Activated CD8-positive, alpha-beta memory T cell treated with anti-CD3 and anti-CD28 coated beads, Interleukin-2, amount 50 U/mL, for 24 hours (primary cell): ENCODE results near the gene PCDHGA1.
"Not testable (repeated sequence)": the region's sequence is repeated elsewhere in the genome, so short reads cannot be mapped to it uniquely, and the experiment has no call there.

ENCODE experiments used
- DNase-seq: peaks from one replicate; pipeline ENCODE4 v3.0.0-alpha.2; 2020; ENCODE audit errors: extremely low read depth

PCDHGA1 gene

GRCh38 chr5:141409598-141410306, 79.4 kb downstream of the PCDHGA1 start:
- DNase-seq: no peak

- no peak for DNase-seq
Measured at GRCh38 chr5:141411575-141411974, 81.3 kb downstream of the PCDHGA1 start.

GRCh38 chr5:141412854-141413539, 82.7 kb downstream of the PCDHGA1 start, which contains the start of gene PCDHGA10:
TSS of gene PCDHGA10 (plus strand) at chr5:141412987. CDS start at chr5:141413176, 189 bp downstream.
- no peak for DNase-seq

GRCh38 chr5:141413540-141414069, 83.3 kb downstream of the PCDHGA1 start:
- DNase-seq: no peak

- DNase-seq: not testable (repeated sequence)
Measured at GRCh38 chr5:141414548-141415274, 84.4 kb downstream of the PCDHGA1 start.

GRCh38 chr5:141415275-141415618, 84.9 kb downstream of the PCDHGA1 start:
- DNase-seq: not testable (repeated sequence)

- DNase-seq: not testable (repeated sequence)
Measured at GRCh38 chr5:141417494-141418172, 87.3 kb downstream of the PCDHGA1 start, which contains the start of gene PCDHGB7. TSS of gene PCDHGB7 (plus strand) at chr5:141417677. CDS start at chr5:141417860, 183 bp downstream.

- no peak for DNase-seq
Measured at GRCh38 chr5:141419074-141419880, 89.0 kb downstream of the PCDHGA1 start.

GRCh38 chr5:141420855-141421488, 90.7 kb downstream of the PCDHGA1 start, which contains the start of gene PCDHGA11:
TSS of gene PCDHGA11 (plus strand) at chr5:141421051. CDS start at chr5:141421228, 177 bp downstream.
- DNase-seq: no peak

GRCh38 chr5:141421489-141421855, 91.2 kb downstream of the PCDHGA1 start:
- DNase-seq: no peak

- no peak for DNase-seq
Measured at GRCh38 chr5:141422742-141423291, 92.5 kb downstream of the PCDHGA1 start.

GRCh38 chr5:141427783-141428426, 97.6 kb downstream of the PCDHGA1 start:
- no peak for DNase-seq

GRCh38 chr5:141430332-141431113, 100.2 kb downstream of the PCDHGA1 start, which contains the start of gene PCDHGA12:
TSS of gene PCDHGA12 (plus strand) at chr5:141430507. CDS start at chr5:141430760, 253 bp downstream.
- no peak for DNase-seq

GRCh38 chr5:141431286-141431685, 101.0 kb downstream of the PCDHGA1 start:
- DNase-seq: no peak

GRCh38 chr5:141432308-141432707, 102.0 kb downstream of the PCDHGA1 start:
- not testable (repeated sequence) for DNase-seq

- DNase-seq: not testable (repeated sequence)
Measured at GRCh38 chr5:141432726-141433125, 102.4 kb downstream of the PCDHGA1 start.

GRCh38 chr5:141434006-141434405, 103.7 kb downstream of the PCDHGA1 start:
- DNase-seq: no peak

- no peak for DNase-seq
Measured at GRCh38 chr5:141437221-141437620, 106.9 kb downstream of the PCDHGA1 start.
